Peyer's patch (tissue), 4 donors: Measurements from ENCODE around the gene DNAH6. TPM values are rescaled to one million over a fixed set of nuclear protein-coding genes. Genes with fewer than 3 reads are reported as not detected.
"Not testable (repeated sequence)": the region's sequence is repeated elsewhere in the genome, so short reads cannot be mapped to it uniquely, and the experiment has no call there.

Experiments used
- DNase-seq, 3 donors: peaks; one replicate each; pipeline ENCODE4 v3.0.0-alpha.2; 2017 to 2019
- H3K27ac ChIP-seq, 4 donors: fragments of 200-600 bp; sonication (generic); one replicate each; pipeline ENCODE4 v1.5.1; 2016 to 2019
- H3K27me3 ChIP-seq, 2 donors: fragments of 200-600 bp; sonication (generic); one replicate each; pipeline ENCODE4 v1.5.1; 2019
- H3K36me3 ChIP-seq, 3 donors: fragments of 200-600 bp; sonication (generic); one replicate each; pipeline ENCODE4 v1.5.1; 2016 to 2019
- H3K4me1 ChIP-seq, 4 donors: fragments of 200-600 bp; sonication (generic); one replicate each; pipeline ENCODE4 v1.5.1; 2016 to 2019
- H3K4me3 ChIP-seq, 4 donors: fragments of 200-600 bp; sonication (generic); 1 replicate in 3 of 4; 2 replicates in 1 of 4; pipeline ENCODE4 v1.5.1; 2016 to 2019; ENCODE audit warnings: mild to moderate bottlenecking in 1 of 4
- H3K9me3 ChIP-seq, 4 donors: fragments of 200-600 bp; sonication (generic); one replicate each; pipeline ENCODE4 v1.5.1; 2016 to 2019; ENCODE audit warnings: mild to moderate bottlenecking in 1 of 4
- POLR2A ChIP-seq, 2 donors: fragments of 450-650 bp; IDR thresholded peaks; one replicate each; pipeline ENCODE4 v1.5.1; 2017; ENCODE audit warnings: antibody characterized with exemption in 2 of 2, mild to moderate bottlenecking in 2 of 2, moderate library complexity in 2 of 2
- total RNA-seq, 4 donors: library from RNA; depleted of rRNA; stranded (reverse); fragments of >200 nt; gene quantifications; one replicate each; pipeline ENCODE4 v1.1.0, GENCODE V29; 2016
- TF ChIP-seq, protein P1 (sequence below), 6 experiments: fragments of 450-650 bp in 4 of 6; fragments of 200-600 bp in 2 of 6; sonication (generic) in 1 of 6; IDR thresholded peaks; one replicate each; pipeline ENCODE4 v1.5.1; 2017 to 2019; ENCODE audit warnings: antibody characterized with exemption in 6 of 6, mild to moderate bottlenecking in 3 of 6, moderate library complexity in 1 of 6

Gene DNAH6, protein sequence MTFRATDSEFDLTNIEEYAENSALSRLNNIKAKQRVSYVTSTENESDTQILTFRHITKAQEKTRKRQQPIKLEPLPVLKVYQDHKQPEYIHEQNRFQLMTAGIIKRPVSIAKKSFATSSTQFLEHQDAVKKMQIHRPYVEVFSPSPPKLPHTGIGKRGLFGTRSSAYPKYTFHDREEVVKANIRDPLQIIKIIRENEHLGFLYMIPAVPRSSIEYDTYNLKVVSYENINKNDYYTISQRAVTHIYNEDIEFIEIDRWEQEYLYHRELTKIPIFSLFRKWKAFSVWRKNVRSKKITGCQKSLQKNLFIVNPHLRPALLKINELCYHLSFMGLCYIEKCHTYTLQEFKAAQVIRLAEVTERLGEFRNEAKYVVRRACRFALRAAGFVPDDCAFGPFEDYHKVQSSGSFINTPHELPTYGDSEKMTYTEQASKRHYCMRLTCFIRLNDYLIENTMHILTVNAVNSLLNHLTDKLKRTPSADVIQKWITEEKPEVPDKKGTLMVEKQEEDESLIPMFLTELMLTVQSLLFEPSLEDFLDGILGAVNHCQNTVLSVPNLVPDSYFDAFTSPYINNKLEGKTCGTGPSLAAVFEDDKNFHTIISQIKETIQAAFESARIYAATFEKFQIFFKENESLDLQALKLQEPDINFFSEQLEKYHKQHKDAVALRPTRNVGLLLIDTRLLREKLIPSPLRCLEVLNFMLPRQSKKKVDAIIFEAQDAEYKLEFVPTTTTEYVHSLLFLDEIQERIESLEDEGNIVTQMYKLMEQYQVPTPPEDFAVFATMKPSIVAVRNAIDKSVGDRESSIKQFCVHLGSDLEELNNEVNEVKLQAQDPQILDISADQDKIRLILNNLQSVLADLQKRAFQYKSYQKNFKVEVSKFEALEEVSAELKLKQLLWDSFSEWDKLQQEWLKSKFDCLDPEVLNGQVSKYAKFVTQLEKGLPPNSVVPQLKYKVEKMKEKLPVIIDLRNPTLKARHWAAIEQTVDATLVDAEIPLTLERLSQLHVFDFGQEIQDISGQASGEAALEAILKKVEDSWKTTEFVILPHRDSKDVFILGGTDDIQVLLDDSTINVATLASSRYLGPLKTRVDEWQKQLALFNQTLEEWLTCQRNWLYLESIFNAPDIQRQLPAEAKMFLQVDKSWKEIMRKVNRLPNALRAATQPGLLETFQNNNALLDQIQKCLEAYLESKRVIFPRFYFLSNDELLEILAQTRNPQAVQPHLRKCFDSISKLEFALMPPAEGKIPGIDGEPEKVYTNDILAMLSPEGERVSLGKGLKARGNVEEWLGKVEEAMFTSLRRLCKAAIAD (N-terminal part only)
- 1 to 10 TPM in 3 of 4 donors, under 1 TPM in 1; under 0.01 to 4.2 (median 1.3) TPM for total RNA-seq

DNA sequence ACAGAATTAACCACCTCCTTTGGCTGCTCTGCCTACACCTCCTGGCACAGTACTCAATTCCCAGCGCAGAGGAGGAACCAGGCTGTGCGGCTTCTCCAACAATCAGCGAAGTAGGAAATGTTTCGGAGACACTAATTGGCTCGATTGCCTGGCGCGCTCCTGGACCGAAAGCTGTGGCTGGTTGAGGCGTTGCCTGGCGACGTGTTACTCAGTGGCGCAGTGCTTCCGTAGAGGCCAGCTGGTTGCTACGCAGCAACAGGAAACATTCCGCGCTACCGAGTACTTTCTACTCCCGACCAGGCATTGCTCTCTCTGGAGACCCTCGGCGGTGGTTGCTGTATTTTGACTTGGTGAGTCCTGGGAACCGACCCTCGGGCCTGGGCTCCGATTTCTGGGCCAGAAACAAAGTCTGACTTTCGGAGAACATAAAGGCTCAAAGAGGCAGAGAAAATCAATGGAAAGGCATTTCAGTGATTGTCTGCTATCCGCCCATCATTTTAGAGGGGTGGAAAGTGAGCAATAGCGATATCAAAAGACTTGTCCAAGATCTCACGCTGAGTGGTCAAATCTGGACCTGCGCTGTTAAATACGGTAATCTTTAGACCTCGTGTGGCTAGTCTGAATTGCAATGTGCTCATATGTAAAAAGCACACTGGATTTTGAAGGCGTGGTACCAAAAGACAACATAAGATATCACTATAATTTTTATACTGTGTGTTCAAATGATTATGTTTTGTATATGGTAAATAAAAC lies at the start of gene DNAH6:
TSS of gene DNAH6 (plus strand) at position 265 of the 753 bp plus-strand sequence. CDS start 1,329 bp downstream, outside the sequence.
- DNase-seq = peak; percentile 76 to 94 (median 92)
- peak within 1 kb of the TSS; percentile 26 to 55 (median 42) for H3K4me3 ChIP-seq
- H3K4me1 ChIP-seq = no peaks in the 10 kb centered on the region
- peaks cover 0 to 3% (median under 1%) of the 10 kb centered on the region in 4 donors for H3K9me3 ChIP-seq
- H3K27me3 ChIP-seq = no peaks in the 10 kb centered on the region
- no peaks in the 10 kb centered on the region for H3K36me3 ChIP-seq
- TF ChIP-seq, protein P1, sequence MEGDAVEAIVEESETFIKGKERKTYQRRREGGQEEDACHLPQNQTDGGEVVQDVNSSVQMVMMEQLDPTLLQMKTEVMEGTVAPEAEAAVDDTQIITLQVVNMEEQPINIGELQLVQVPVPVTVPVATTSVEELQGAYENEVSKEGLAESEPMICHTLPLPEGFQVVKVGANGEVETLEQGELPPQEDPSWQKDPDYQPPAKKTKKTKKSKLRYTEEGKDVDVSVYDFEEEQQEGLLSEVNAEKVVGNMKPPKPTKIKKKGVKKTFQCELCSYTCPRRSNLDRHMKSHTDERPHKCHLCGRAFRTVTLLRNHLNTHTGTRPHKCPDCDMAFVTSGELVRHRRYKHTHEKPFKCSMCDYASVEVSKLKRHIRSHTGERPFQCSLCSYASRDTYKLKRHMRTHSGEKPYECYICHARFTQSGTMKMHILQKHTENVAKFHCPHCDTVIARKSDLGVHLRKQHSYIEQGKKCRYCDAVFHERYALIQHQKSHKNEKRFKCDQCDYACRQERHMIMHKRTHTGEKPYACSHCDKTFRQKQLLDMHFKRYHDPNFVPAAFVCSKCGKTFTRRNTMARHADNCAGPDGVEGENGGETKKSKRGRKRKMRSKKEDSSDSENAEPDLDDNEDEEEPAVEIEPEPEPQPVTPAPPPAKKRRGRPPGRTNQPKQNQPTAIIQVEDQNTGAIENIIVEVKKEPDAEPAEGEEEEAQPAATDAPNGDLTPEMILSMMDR (IDR thresholded peaks at IDR 0.05) = no peak
- TF ChIP-seq POLR2A (IDR thresholded peaks at IDR 0.05) = no peak
- peak within 1 kb of the TSS in 1 of 4 donors; percentile 28 for H3K27ac ChIP-seq

DNA sequence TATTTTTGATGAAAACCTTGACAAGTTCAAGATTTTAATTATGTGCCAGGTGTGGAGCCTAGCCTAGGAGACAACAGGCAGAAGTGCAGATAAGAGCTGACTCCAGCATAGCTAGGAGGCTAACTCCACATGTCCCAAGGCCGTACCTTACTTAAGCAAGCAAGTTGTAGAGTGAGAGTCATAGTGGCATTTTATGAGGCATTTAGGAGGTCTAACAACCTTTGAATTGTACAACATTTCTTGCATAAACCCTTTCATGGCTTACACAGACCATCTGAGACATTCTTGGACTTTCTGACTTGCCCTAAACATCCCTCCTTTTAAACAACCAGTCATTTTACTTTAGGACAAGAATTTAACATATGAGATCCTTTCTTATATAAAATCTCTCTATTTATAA lies 48.9 kb upstream of the DNAH6 start:
- no peaks in the 10 kb centered on the region for H3K27me3 ChIP-seq
- H3K4me3 ChIP-seq = no peak overlapping the region
- H3K36me3 ChIP-seq = no peaks in the 10 kb centered on the region
- no peaks in the 10 kb centered on the region for H3K9me3 ChIP-seq
- H3K4me1 ChIP-seq = no peaks in the 10 kb centered on the region
- TF ChIP-seq POLR2A (IDR thresholded peaks at IDR 0.05) = no peak
- TF ChIP-seq, protein P1 (IDR thresholded peaks at IDR 0.05) = no peak
- no peak for DNase-seq
- H3K27ac ChIP-seq = no peak overlapping the region

DNA sequence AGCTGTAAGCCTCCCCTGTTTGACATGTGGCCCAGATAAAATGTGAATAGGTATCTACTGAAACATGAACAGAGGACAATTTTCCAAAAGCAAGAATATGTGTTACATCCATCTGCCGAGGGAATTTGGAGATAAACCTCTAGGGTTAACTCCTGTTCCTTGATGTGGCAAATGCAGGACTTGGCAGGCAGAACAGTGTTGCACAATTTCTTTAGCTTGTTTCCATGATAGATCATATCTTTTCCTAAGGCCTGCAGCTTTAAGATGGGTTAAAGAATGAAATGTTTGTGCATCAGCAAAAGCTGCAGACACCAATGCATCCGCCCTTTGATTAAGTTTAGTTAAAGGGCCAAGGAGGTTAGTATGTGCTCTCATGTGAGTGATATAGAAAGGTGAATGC lies 43.9 kb upstream of the DNAH6 start:
- not testable (repeated sequence) for H3K4me1 ChIP-seq, H3K36me3 ChIP-seq, DNase-seq, H3K27ac ChIP-seq, H3K4me3 ChIP-seq, H3K27me3 ChIP-seq, H3K9me3 ChIP-seq

DNA sequence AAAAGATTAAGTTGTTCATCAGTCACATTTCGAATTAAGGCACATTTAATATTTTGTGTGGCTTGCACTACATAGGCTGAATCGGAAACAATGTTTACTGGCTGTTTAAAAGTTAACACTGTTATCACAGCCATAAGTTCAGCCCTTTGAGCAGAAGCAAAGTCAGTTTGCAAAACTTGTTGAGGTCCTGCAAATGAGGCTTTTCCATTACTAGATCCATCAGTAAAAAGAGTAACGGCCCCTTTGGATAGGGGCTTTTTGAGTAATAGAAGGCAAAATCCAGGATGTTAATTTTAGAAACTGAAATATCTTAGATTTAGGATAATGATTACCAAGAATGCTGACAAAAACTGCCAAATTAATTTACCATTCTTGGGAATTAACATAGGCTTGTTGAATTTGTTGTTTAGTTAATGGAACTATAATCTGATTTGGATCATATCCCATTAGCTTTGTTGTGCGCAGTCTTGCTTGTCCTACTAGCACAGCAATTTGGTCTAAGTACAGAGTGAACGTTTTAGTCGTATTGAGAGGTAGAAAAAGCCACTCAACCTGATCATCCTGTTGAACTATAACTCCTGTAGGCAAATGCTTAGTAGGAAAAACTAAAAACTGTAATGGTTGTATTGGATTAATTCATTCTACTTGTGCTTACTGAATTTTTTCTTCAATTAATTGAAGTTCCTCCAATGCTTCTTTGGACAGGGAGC lies 43.3 kb upstream of the DNAH6 start:
- DNase-seq = no peak
- Histone ChIP-seq H3K4me3 (no peak overlapping the region), H3K27ac (no peak overlapping the region), H3K9me3 (peaks cover 0 to 10% (median 0%) of the 10 kb centered on the region in 4 donors), H3K36me3 (no peaks in the 10 kb centered on the region), H3K4me1 (no peaks in the 10 kb centered on the region), H3K27me3 (no peaks in the 10 kb centered on the region)
- TF ChIP-seq, protein P1 (IDR thresholded peaks at IDR 0.05) = no peak
- no peak for TF ChIP-seq POLR2A (IDR thresholded peaks at IDR 0.05)

DNA sequence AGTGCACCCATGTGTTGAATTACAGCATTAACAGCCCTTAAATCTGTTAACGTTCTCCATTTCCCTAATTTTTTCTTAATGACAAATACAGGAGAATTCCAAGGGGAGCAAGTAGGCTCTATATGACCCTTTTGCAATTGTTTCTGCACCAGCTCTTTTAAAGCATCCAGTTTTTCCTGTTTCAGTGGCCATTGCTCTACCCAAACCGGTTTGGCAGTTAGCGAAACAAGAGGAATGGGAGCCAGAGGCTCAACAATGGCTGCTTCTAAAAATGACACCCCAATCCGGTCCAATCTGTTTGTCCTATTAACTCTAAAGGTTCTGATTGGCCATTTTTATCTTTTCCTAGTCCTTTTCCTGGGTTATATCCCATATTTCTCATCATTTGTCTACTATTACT lies 42.1 kb upstream of the DNAH6 start:
- Histone ChIP-seq H3K9me3 (peaks cover 0 to 10% (median 0%) of the 10 kb centered on the region in 4 donors), H3K36me3 (no peaks in the 10 kb centered on the region), H3K27ac (no peak overlapping the region), H3K27me3 (no peaks in the 10 kb centered on the region), H3K4me1 (no peaks in the 10 kb centered on the region), H3K4me3 (no peak overlapping the region)
- DNase-seq = no peak
- TF ChIP-seq, protein P1 (IDR thresholded peaks at IDR 0.05) = no peak
- no peak for TF ChIP-seq POLR2A (IDR thresholded peaks at IDR 0.05)
